GM12891 (cell line): ENCODE measurements around the gene PLRG1.

Source experiments
- PAX5 ChIP-seq: IDR thresholded peaks from 2 replicates; pipeline ENCODE4 v1.6.1; 2011; ENCODE audit warnings: low read length, moderate library complexity, mild to moderate bottlenecking; ENCODE audit not compliant: insufficient read depth, severe bottlenecking
- POLR2A ChIP-seq: IDR thresholded peaks from 2 replicates; pipeline ENCODE4 v1.6.1; 2011; ENCODE audit warnings: low read depth, low read length, control low read depth
- POLR2AphosphoS5 ChIP-seq: IDR thresholded peaks from 2 replicates; pipeline ENCODE4 v1.6.1; 2011; ENCODE audit warnings: low read depth, low read length, control low read depth
- SPI1 ChIP-seq: IDR thresholded peaks from 2 replicates; pipeline ENCODE4 v1.6.1; 2011; ENCODE audit warnings: low read depth, low read length, control low read depth
- TAF1 ChIP-seq: IDR thresholded peaks from 2 replicates; pipeline ENCODE4 v1.6.1; 2011; ENCODE audit warnings: low read depth, low read length, control low read depth

- TF ChIP-seq PAX5 (no peak), TAF1 (no peak), POLR2A (no peak), SPI1 (no peak), POLR2AphosphoS5 (no peak)
Measured at GRCh38 chr4:154591890-154592289, 41.7 kb upstream of the PLRG1 start.
